Fibroblast of skin of scalp (primary cell): ENCODE measurements around the gene GFRA4. TPM values are rescaled to one million over a fixed set of nuclear protein-coding genes. Genes with fewer than 3 reads are reported as not detected.

Source experiments
- DNase-seq: peaks from one replicate; pipeline ENCODE4 v3.0.0-alpha.2; 2013
- polyA plus RNA-seq, 2 experiments: library from polyadenylated mRNA; unstranded; fragments of 120-200 nt; gene quantifications; one replicate each; pipeline ENCODE4 v1.2.1, GENCODE V29; 2013; ENCODE audit not compliant: insufficient read length in 2 of 2

Gene GFRA4, protein sequence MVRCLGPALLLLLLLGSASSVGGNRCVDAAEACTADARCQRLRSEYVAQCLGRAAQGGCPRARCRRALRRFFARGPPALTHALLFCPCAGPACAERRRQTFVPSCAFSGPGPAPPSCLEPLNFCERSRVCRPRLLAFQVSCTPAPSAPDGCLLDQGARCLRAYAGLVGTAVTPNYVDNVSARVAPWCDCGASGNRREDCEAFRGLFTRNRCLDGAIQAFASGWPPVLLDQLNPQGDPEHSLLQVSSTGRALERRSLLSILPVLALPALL
- not detected for polyA plus RNA-seq (2013, experiment 1 of 2; ENCODE audit: insufficient read length)
- polyA plus RNA-seq (2013, experiment 2 of 2; ENCODE audit: insufficient read length), result not detected

DNA sequence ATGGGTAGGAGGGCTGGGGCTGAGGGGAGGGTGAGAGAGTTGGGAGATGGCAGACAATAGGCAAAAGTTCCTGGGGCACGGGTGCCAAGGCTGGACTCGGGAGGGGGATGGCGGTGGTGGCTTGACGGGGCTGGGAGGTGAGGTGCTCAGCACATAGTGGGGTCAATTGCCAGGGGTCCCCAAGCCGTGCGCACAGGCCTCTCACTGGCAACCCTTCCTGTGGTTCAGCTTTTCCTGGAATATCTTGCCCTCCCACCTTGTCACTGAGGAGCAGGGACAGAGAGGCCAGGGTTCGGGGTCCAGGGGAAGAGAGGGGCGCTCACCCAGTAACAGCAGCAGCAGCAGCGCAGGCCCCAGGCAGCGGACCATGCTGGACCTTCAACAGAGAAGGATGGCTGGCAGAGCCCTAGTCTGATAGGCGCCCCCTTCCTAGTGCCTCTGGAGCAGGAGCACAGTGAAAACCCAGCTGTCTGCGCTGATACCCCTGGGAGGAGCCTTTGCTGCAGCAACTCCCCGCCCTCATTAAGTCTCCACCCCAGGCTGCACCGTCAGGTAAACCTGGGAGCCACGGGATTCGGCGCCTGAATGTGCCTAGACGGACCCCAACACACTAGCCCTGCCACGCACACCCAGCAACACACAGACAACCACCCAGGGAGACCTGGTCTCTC is at the start of gene GFRA4:
TSS of gene GFRA4 (minus strand) at position 369 of the 671 bp plus-strand sequence. CDS start at position 369, 0 bp downstream.
- no peak for DNase-seq

DNA sequence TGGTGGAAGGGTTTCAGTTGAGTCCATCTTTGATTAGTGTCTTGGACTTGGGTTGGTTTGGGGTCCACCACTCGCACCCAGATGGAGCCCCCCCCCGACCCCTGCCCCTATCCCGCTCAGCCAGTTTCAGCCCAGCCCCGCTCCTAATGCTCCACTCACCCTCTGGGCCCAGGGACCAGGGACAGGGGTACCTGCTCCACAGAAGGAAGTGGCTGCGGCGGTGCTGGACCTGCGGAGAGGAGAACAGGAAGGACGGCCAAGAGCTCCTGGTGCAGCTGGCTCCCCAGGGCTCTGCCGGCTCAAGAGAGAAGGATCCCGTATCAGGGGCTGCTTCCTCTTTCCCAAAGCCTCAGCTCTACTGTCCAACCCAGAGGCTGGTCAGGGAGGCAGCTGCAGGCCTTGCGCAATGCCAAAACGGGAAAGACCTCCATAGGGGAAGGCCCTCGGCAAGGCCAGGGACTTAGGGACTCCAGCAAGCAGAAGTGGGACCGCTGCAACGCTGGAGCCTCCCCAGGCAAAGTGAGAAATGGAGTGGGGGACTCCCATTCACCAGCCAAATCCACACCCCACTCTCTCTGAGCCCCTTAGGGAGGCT is 49.2 kb upstream of the GFRA4 start, which contains the start of gene SIGLEC1:
TSS of gene SIGLEC1 (minus strand) at position 322 of the 595 bp plus-strand sequence. CDS start 5,472 bp downstream, outside the sequence.
- no peak for DNase-seq

DNA sequence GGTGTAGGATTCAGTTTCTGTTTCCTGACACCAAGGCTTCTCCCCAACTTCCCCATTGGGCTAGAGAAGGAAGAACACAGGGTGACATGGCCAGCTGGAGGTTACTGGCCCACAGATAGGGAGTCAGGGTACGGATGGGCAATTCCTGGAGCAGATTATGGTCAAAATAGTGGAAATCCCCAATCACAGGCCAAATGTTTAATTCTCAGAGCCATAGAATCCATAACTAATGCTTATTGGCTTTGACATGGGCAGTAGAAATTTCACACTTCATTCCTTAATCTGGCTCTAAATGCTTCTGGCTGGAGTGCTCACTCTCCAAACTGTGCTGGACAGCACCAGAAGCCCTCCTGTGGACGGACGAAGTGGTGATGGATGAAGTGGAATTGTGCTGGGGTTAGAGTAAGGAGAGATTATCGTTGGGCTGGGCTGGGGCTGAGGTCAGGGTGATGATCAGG is 48.3 kb upstream of the GFRA4 start:
- no peak for DNase-seq

DNA sequence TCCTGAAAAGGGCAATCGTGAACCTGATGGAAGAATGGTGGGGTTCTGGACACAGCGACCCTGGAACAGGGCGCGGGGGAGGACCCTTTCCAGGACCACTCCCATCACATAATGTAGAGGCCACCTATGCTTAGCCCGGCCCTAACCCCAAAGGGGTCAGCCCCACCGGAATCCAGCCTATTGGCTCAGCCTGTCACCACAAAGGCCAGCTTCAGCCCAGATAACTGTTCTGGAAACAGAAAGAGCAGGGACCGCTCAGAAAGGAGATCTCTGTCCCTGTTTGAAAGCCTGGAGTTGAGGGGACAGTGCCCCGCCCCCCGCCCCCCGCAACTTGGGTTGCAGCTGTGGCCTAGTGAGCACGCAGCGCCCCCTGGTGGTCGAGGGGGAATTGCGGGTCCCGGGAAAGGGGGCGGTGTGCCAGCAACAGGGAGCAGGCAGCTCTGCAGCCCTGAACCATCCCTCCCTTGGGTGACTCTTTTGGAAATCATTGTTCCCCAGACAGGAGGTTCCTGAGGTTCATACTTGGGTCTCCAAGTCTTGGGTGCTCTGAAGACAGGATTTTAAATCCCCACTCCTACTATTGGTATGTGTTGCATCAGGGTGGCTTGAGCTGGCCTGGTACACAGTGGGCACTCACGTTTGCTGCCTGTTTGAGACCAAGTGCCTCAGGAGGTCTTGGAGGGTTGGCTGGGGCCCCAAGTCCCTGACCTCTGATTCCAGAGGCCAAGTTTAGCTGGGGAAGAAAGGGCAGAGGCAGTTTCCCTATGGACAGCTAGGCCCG is 47.7 kb upstream of the GFRA4 start:
- DNase-seq, result peak; percentile 62

DNA sequence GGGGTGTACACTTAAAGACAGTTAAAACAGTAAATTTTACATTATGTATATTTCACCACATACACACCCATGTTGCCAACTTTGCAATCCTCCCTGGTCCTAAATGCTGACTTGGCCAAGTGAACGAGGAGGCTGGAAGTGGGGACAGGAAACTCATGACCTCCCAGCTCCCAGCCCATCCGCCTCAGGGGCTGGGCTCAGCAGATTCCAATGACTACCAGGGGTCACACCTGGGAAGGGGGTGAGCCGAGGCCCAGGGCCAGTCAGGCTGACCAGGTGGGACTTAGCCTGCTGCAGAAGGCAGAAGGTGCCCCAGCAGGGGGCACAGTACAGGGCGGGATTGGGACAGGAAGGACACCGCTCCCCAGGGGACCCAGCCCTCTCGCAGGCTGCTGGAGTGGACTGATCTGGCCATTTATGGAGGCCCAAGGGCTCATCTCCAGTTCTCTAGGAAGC is 46.8 kb upstream of the GFRA4 start:
- no peak for DNase-seq

DNA sequence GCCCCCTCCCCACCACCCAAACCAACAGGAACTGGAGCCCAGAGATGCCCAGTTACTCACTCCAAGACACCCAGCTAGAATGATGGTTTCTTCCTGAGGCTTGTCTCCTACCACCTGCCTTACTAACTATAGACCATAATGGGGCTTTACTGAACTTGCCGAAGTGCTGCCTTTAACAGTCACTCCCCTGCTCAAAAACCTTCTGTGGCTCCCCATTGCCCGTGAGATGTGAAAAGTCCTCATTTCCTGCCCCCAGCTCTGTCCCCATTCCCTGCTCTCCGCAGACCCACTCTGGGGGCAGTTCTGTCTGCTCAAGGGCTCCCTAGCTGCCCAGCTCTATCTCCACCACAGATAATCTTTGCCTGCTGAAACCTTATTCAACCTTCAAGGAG is 44.3 kb upstream of the GFRA4 start:
- no peak for DNase-seq

DNA sequence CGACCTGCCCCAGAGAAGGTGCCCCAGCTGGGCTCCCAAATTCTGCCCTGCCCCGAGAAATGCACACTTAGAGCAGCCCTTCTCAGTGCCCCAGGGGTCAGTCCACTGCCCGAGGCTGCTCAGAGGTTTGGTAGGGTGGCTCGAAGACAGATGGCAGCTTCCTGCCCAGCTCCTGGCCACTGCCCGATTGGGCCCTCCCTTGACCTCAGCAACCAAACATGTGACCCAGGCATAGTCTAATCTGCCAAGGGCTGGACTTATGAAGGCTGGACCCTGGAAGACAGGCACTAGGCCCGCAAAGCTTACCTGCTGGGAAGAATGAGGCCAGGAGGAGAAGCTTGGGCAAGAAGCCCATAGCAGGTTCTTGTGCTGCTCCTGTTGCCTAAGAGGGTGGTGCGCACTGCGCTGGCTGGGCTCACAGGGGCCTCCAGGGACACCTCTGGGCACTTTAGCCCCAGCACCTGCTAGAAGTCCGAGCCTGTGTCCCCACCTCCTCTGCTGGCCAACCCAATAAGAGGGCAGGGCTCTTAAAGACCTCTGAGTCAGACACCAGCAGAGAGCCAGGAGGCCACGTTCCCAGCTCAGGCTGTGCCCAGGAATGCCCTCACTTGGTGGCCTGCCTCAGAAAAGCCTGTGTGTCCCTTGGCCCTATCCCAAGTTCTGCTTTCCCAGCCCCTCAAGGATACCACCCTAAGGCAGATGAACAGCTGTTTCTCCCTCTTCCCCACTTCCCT is 43.7 kb upstream of the GFRA4 start:
- peak; percentile 23 for DNase-seq

DNA sequence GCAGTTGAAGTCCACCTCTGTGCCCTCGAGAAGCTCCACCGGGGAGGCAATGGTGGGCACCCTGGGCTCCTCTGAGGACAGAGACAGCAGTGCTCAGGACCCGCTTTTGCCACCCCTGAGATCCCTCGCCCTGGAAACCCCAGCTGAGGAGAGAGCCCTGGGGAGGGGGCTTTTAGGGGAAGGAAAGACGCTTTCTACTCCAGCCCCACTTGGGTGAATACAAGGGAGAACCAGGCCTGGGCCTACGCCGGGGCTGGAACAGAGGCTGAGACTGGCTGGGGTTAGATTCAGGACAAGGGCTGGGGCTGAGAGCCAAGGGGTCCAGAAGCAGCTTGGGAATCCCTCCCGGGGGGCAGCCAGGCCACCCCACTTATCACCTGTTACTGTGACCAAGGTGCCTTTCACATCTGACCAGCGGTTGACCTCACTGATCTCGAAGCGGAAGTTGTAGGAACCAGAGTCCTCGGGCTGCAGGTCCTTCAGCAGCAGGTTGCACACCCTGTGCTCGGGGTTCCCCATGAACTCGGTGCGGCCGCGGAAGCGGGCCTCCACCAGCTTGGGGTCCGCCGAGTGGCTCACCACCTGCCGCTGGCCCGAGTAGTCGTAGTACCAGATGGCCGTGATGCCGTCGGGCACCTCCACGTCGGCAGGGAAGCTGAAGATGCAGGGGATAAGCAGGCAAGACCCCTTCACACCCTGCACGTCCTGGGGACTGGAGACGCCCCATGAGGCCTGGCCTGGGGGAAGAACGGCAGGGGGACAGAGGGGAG is 43.0 kb upstream of the GFRA4 start:
- no peak for DNase-seq

DNA sequence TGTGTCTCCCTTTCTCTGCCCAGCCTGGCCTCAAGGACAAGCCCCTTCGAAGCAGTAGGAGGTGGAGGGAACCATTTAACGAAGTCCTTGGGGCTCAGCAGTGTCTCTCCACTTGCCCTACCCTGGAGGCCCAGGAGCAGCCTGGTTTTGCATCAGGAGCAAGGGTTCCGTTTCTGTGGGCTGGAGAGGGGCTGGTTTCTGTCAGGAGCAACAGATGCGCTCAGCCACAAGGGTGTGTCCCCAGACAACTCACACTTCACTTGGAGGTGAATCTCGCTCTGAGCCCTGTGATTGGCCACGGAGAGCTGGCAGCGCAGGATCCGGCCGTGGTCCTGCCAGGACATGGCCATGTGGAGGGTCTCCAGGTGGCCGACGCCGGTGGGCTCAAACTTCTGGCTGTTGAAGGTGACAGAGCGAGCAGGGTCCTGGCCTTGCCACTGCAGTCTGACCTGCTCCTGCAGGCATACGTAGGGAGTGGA is 42.3 kb upstream of the GFRA4 start:
- DNase-seq, result no peak

DNA sequence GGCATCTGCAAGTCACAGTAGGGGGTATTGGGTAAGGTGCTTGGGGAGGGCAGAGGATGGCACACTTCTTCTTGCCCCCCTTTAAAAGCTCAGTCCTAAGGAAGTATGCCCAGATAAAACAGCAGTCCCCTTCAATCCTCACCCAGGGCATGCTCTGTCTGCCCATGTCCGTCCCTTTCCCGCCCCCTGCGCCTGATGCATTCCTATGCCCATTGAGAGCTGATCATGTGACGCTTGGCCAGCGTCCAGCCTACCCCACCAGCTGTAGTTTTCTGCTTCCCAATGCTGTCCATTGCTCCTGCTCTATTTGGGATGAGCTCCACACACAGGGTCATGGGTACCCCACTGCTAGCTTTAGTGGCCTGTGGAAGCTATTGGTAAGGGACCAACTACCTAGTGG is 40.9 kb upstream of the GFRA4 start:
- no peak for DNase-seq

DNA sequence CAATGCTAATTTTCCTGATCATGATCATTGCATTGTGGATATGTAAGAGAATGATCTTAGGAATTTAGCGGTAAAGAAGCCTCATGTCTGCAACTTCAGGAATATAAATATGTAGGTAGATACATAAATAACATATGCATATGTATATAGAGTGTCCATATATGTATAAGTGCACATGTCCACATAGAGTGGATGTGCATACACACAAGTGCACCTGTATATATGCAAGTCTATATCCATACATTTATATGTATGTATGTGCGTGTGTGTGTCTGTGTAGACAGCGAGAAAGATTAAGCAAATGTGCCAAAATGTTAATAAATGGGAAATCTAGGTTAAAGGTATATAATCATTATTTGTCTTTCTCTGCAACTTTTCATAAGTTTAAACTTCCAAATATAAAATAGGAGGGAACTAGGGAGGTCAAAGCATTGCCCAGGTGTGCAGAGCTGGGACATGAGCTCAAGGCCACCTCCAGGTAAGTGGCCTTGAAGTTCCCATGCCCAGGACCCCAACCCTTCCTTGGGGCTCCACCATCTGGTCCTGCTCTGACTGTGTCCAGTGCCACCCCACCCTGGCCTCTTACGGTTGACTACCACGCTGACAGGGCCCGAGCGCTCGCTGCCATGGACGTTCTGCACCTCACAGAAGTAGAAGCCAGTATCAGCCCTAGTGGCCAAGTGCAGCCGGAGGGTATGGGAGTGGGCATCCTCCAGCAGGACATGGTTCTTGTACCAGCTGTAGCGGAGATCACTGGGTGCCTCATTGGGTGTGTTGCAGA is 39.6 kb upstream of the GFRA4 start:
- no peak for DNase-seq

DNA sequence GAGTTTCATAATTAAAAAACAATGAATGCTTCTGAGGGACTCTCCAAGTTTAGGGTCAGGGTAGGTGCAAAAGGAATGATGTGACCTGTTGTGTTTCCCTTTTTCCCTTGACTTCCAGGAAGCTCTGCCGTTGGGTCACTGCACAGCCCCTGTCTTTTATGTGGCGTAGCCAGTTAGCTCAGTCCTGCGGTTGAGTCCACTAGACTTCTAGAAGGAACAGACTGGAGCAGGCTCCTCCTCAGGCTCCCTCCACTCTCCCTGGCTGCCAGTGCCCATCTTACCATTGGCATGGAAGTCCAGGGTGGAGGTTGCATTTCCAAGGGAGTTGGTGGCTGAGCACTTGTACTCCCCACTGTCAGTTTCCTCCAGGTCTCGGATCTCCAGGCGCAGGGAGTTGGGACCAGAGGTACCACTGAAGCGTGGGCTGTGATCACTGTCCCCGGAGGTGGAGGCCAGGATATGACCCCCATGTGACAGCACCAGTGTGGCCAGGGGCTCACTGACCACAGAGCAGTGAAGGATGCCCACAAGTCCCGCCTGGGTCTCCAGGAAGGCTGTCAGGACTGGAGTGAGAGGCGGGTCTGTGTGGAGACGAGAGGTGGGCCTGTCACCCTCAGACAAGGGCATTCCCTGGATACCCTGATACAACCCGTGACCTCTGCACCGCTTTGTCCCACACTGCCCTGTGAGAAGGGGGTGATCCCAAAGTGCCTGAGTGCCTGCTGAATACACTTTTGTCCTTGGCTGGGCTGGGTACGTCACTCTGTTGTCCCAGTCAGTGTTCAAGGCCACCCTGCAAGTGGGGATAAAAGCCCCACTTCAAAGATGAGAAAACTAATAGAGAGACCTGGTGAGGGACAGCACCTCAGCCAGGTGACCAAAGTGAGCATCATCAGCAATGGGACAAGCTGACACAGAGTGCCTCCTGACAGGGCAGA is 38.1 kb upstream of the GFRA4 start:
- no peak for DNase-seq

DNA sequence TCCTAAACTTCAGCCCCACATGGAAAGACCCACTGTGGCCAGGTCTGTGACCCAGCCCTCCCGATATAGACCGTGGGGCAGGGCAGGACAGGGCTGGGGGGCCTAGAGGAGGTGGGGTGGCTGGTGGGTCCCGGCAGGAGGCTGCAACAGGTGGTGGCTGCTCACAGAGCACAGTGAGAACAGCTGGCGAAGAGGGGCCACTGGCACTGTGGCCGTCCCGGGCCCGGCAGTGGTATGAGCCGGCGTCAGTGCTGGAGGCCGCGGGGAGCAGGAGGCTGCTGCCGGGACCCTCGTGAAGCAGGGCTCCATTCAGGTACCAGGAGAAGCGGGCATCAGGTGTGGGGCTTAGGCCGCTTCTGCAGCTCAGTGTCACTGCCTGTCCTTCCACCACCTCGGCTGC is 35.8 kb upstream of the GFRA4 start:
- DNase-seq, result no peak

DNA sequence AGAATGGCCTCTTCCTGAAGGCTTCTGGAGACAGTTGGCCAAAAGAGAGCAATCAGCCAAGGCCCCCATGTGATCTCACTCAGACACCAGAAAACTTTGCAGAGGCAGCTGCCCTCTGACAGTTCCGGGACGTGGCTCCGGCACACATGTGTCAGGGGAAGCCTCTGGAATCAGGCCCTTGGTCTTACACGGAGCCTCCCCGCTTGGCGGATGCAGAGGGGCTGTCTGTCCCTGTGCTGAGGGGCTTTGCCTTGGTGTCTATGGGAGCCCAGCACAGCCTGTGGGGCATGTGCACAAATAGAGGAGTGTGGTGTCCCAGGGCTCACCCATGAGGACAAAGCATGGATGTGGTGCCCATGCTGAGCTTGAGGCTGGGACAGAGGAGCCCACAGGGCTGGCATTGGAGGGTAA is 35.4 kb upstream of the GFRA4 start:
- DNase-seq, result no peak

DNA sequence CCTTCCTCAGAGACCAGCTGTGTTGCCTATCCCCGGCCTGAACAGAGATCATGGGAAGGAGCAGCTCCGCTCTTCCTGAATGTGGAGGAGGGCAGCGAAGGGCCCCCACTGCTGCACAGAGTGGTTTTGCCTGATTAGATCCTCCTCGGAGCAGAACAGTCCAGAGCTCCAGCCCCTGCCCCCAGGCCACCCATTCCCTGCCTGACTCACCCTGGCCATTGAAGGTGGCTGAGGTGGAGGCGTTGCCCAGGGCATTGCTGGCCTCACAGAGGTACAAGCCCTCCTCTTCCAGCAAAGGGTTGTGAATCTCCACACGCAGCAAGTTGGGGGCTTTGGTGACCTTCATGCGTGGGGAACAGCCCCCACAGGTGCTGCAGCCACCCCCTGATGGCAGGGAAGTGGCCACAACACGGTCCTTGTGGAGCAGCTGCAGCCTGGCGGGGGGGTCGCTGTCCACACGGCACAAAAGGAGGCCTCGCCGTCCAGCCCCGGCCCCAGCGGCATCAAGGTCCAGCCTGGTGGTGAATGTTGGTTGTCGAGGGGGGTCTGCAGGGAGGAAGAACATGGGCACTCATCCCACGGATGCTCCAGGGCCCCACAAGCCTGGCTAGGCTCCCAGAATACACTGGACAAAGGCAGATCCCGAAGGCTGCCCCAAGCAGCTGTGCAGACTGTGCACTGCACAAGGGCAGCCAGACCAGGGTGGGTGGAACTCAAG is 34.5 kb upstream of the GFRA4 start:
- no peak for DNase-seq

DNA sequence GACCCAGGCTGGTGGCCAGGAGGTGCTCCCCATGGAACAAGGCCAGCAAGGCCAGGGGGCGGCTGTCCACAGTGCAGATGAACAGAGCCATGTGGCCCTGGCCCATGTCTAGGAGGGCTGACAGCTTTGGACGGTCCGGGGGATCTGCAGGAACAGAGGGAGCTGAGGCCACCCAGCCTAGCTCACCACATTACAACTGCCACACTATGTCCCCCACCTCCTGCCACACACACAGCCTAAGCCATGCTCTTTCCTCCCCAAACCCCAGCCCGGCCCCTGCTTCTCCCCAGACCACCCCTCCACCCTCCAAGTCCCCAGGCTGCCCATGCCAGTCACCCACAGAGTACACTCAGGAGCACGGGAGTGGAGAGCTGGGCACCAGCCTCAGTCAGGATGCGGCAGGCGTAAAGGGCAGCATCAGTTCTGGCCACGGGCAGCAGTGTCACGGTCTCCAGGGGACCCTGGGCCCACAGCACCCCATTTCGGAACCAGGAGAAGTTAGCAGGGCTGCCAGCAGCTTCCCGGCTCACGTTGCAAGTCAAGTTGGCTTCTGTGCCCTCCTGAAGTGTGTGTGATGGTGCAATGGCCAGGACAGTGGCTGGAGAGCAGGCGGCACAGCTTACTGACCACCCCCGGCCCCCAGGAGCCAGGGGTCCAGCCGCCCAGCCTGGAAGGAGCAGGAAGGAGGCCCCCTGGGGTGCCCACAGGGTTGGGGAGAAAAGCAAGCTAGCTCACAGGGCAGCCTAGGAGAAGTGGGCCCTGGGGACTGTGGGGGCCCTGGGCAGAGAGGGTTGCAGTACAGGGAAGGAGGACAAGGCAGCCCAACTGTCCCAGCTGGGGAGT is 33.8 kb upstream of the GFRA4 start:
- no peak for DNase-seq

DNA sequence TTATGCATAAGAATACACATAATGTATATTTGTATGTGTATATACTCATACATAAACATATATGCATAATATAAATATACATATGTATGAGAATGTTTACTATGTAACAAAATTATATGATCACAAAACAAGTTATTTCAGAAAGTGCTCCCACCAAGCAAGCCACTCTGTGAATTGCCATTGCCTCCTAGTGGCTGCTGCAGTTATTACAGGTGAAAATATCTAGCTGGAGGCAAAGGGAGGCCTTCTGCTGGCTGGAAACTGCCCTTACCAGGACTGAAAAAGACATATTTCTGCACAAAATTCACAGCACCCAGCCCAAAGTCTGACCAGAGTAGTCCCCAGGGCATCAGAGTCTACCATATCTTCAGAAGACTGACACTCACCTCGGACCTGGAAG is 33.0 kb upstream of the GFRA4 start:
- DNase-seq, result no peak
